ENCODE data around the gene BMPER.

Gene BMPER

GRCh38 chr7:33986951-33987947 is 81.9 kb downstream of the BMPER start:
- Histone ChIP-seq H3K36me3 (ENCODE audit: insufficient read depth, low read length) (no peaks in the 10 kb centered on the region), H3K27ac (ENCODE audit: low read depth, low read length) (peak overlapping the region; percentile 99), H3K27me3 (ENCODE audit: insufficient read depth, low read length) (no peaks in the 10 kb centered on the region), H3K4me1 (ENCODE audit: control insufficient read depth, insufficient read depth, low read length, unreplicated experiment) (peaks cover 45% of the 10 kb centered on the region), H2AFZ (ENCODE audit: low read length, unreplicated experiment) (peak overlapping the region; percentile 52), H3K79me2 (ENCODE audit: control insufficient read depth, insufficient read depth, low read length, unreplicated experiment) (no peaks in the 10 kb centered on the region), H3K4me3 (ENCODE audit: low read depth, low read length) (peak overlapping the region; percentile 47)

- Histone ChIP-seq H3K79me2 (ENCODE audit: control insufficient read depth, insufficient read depth, low read length, unreplicated experiment) (no peaks in the 10 kb centered on the region), H3K27me3 (ENCODE audit: insufficient read depth, low read length) (no peaks in the 10 kb centered on the region), H3K27ac (ENCODE audit: low read depth, low read length) (no peak overlapping the region), H2AFZ (ENCODE audit: low read length, unreplicated experiment) (peak overlapping the region; percentile 90), H3K36me3 (ENCODE audit: insufficient read depth, low read length) (no peaks in the 10 kb centered on the region), H3K4me1 (ENCODE audit: control insufficient read depth, insufficient read depth, low read length, unreplicated experiment) (peaks cover 8% of the 10 kb centered on the region), H3K4me3 (ENCODE audit: low read depth, low read length) (peak overlapping the region; percentile 39)
Measured at GRCh38 chr7:33996899-33997298, 91.6 kb downstream of the BMPER start.

GRCh38 chr7:33998476-33998875 is 93.1 kb downstream of the BMPER start:
- Histone ChIP-seq H3K27ac (ENCODE audit: low read depth, low read length) (peak overlapping the region; percentile 17; the same call in 1 of the 2 replicates), H2AFZ (ENCODE audit: low read length, unreplicated experiment) (peak overlapping the region; percentile 36), H3K4me3 (ENCODE audit: low read depth, low read length) (no peak overlapping the region), H3K27me3 (ENCODE audit: insufficient read depth, low read length) (no peaks in the 10 kb centered on the region), H3K79me2 (ENCODE audit: control insufficient read depth, insufficient read depth, low read length, unreplicated experiment) (no peaks in the 10 kb centered on the region), H3K4me1 (ENCODE audit: control insufficient read depth, insufficient read depth, low read length, unreplicated experiment) (peaks cover 8% of the 10 kb centered on the region), H3K36me3 (ENCODE audit: insufficient read depth, low read length) (peaks cover 11% of the 10 kb centered on the region)

- H2AFZ ChIP-seq (ENCODE audit: low read length, unreplicated experiment), result peak overlapping the region; percentile 61
Measured at GRCh38 chr7:34011017-34011695, 105.8 kb downstream of the BMPER start.

GRCh38 chr7:34011696-34012095 is 106.4 kb downstream of the BMPER start:
- peak overlapping the region; percentile 26 for H3K4me3 ChIP-seq (ENCODE audit: low read depth, low read length)
- no peaks in the 10 kb centered on the region for H3K27me3 ChIP-seq (ENCODE audit: insufficient read depth, low read length)
- H3K36me3 ChIP-seq (ENCODE audit: insufficient read depth, low read length), result no peaks in the 10 kb centered on the region
- peak overlapping the region; percentile 15 for H2AFZ ChIP-seq (ENCODE audit: low read length, unreplicated experiment)
- H3K27ac ChIP-seq (ENCODE audit: low read depth, low read length), result peak overlapping the region; percentile 69
- H3K79me2 ChIP-seq (ENCODE audit: control insufficient read depth, insufficient read depth, low read length, unreplicated experiment), result no peaks in the 10 kb centered on the region
- H3K4me1 ChIP-seq (ENCODE audit: control insufficient read depth, insufficient read depth, low read length, unreplicated experiment), result peaks cover 30% of the 10 kb centered on the region

More at GRCh38 chr7:34011017-34011695, 105.8 kb downstream of the BMPER start:
- Histone ChIP-seq H3K27me3 (ENCODE audit: insufficient read depth, low read length) (no peaks in the 10 kb centered on the region), H3K36me3 (ENCODE audit: insufficient read depth, low read length) (no peaks in the 10 kb centered on the region), H3K4me3 (ENCODE audit: low read depth, low read length) (peak overlapping the region; percentile 30; the same call in 1 of the 2 replicates), H3K27ac (ENCODE audit: low read depth, low read length) (peak overlapping the region; percentile 69), H3K4me1 (ENCODE audit: control insufficient read depth, insufficient read depth, low read length, unreplicated experiment) (peaks cover 30% of the 10 kb centered on the region), H3K79me2 (ENCODE audit: control insufficient read depth, insufficient read depth, low read length, unreplicated experiment) (no peaks in the 10 kb centered on the region)

- Histone ChIP-seq H3K4me3 (ENCODE audit: low read depth, low read length) (no peak overlapping the region), H3K27ac (ENCODE audit: low read depth, low read length) (no peak overlapping the region), H3K4me1 (ENCODE audit: control insufficient read depth, insufficient read depth, low read length, unreplicated experiment) (peaks cover 30% of the 10 kb centered on the region), H3K79me2 (ENCODE audit: control insufficient read depth, insufficient read depth, low read length, unreplicated experiment) (no peaks in the 10 kb centered on the region), H3K36me3 (ENCODE audit: insufficient read depth, low read length) (no peaks in the 10 kb centered on the region), H3K27me3 (ENCODE audit: insufficient read depth, low read length) (no peaks in the 10 kb centered on the region), H2AFZ (ENCODE audit: low read length, unreplicated experiment) (no peak overlapping the region)
Measured at GRCh38 chr7:34013421-34013820, 108.1 kb downstream of the BMPER start.

GRCh38 chr7:34015651-34016050 is 110.3 kb downstream of the BMPER start:
- no peak overlapping the region for H2AFZ ChIP-seq (ENCODE audit: low read length, unreplicated experiment)
- no peak overlapping the region for H3K4me3 ChIP-seq (ENCODE audit: low read depth, low read length)
- H3K36me3 ChIP-seq (ENCODE audit: insufficient read depth, low read length), result no peaks in the 10 kb centered on the region
- H3K27me3 ChIP-seq (ENCODE audit: insufficient read depth, low read length), result no peaks in the 10 kb centered on the region
- H3K4me1 ChIP-seq (ENCODE audit: control insufficient read depth, insufficient read depth, low read length, unreplicated experiment), result peaks cover 27% of the 10 kb centered on the region
- H3K27ac ChIP-seq (ENCODE audit: low read depth, low read length), result no peak overlapping the region
- H3K79me2 ChIP-seq (ENCODE audit: control insufficient read depth, insufficient read depth, low read length, unreplicated experiment), result no peaks in the 10 kb centered on the region

GRCh38 chr7:34016876-34017275 is 111.5 kb downstream of the BMPER start:
- Histone ChIP-seq H3K4me3 (ENCODE audit: low read depth, low read length) (no peak overlapping the region), H3K79me2 (ENCODE audit: control insufficient read depth, insufficient read depth, low read length, unreplicated experiment) (no peaks in the 10 kb centered on the region), H3K4me1 (ENCODE audit: control insufficient read depth, insufficient read depth, low read length, unreplicated experiment) (peaks cover 17% of the 10 kb centered on the region), H3K36me3 (ENCODE audit: insufficient read depth, low read length) (no peaks in the 10 kb centered on the region), H3K27ac (ENCODE audit: low read depth, low read length) (no peak overlapping the region), H2AFZ (ENCODE audit: low read length, unreplicated experiment) (no peak overlapping the region), H3K27me3 (ENCODE audit: insufficient read depth, low read length) (no peaks in the 10 kb centered on the region)

GRCh38 chr7:34019301-34019790 is 114.0 kb downstream of the BMPER start:
- Histone ChIP-seq H3K4me1 (ENCODE audit: control insufficient read depth, insufficient read depth, low read length, unreplicated experiment) (no peaks in the 10 kb centered on the region), H3K4me3 (ENCODE audit: low read depth, low read length) (no peak overlapping the region), H3K27me3 (ENCODE audit: insufficient read depth, low read length) (no peaks in the 10 kb centered on the region), H3K36me3 (ENCODE audit: insufficient read depth, low read length) (no peaks in the 10 kb centered on the region), H3K79me2 (ENCODE audit: control insufficient read depth, insufficient read depth, low read length, unreplicated experiment) (no peaks in the 10 kb centered on the region), H2AFZ (ENCODE audit: low read length, unreplicated experiment) (no peak overlapping the region), H3K27ac (ENCODE audit: low read depth, low read length) (no peak overlapping the region)

GRCh38 chr7:34022626-34023025 is 117.3 kb downstream of the BMPER start:
- H2AFZ ChIP-seq (ENCODE audit: low read length, unreplicated experiment), result no peak overlapping the region
- H3K27me3 ChIP-seq (ENCODE audit: insufficient read depth, low read length), result no peaks in the 10 kb centered on the region

More at GRCh38 chr7:34022626-34023025, 117.3 kb downstream of the BMPER start:
- Histone ChIP-seq H3K36me3 (ENCODE audit: insufficient read depth, low read length) (no peaks in the 10 kb centered on the region), H3K4me1 (ENCODE audit: control insufficient read depth, insufficient read depth, low read length, unreplicated experiment) (no peaks in the 10 kb centered on the region), H3K4me3 (ENCODE audit: low read depth, low read length) (no peak overlapping the region), H3K79me2 (ENCODE audit: control insufficient read depth, insufficient read depth, low read length, unreplicated experiment) (no peaks in the 10 kb centered on the region), H3K27ac (ENCODE audit: low read depth, low read length) (no peak overlapping the region)
